Esophagus muscularis mucosa (tissue), 4 donors: Measurements from ENCODE around the gene FAM124A. TPM values are rescaled to one million over a fixed set of nuclear protein-coding genes. Genes with fewer than 3 reads are reported as not detected.
A peak's percentile ranks its signal among the peaks of the same experiment; 100 is the strongest.

ENCODE experiments used
- DNase-seq: peaks from one replicate; pipeline ENCODE4 v3.0.0-alpha.2; 2017; ENCODE audit errors: extremely low spot score
- H3K27ac ChIP-seq, 4 donors: fragments of 200-600 bp; sonication (generic); replicated peaks in 1 of 4; 1 replicate in 3 of 4; 2 replicates in 1 of 4; pipeline ENCODE4 v1.5.1; 2016 to 2019; ENCODE audit warnings: mild to moderate bottlenecking in 1 of 4
- H3K27me3 ChIP-seq, 4 donors: fragments of 200-600 bp; sonication (generic); one replicate each; pipeline versions ENCODE4 v1.5.1 to v1.6.0; 2016 to 2019
- H3K36me3 ChIP-seq, 4 donors: fragments of 200-600 bp; sonication (generic); one replicate each; pipeline ENCODE4 v1.5.1; 2016 to 2019
- H3K4me1 ChIP-seq, 4 donors: fragments of 200-600 bp; sonication (generic); one replicate each; pipeline ENCODE4 v1.5.1; 2016 to 2019
- H3K4me3 ChIP-seq, 4 donors: fragments of 200-600 bp; sonication (generic); 1 replicate in 2 of 4; 2 replicates in 2 of 4; pipeline ENCODE4 v1.5.1; 2016 to 2019; ENCODE audit warnings: mild to moderate bottlenecking in 4 of 4, moderate library complexity in 1 of 4
- H3K9me3 ChIP-seq, 4 donors: fragments of 200-600 bp; sonication (generic); 1 replicate in 3 of 4; 2 replicates in 1 of 4; pipeline ENCODE4 v1.5.1; 2016 to 2019
- EP300 ChIP-seq: sonication (generic); formaldehyde crosslinking; IDR thresholded peaks from one replicate; pipeline ENCODE4 v1.6.1; 2017; ENCODE audit warnings: antibody characterized with exemption
- POLR2A ChIP-seq: fragments of 450-650 bp; IDR thresholded peaks from one replicate; pipeline ENCODE4 v1.6.1; 2017; ENCODE audit warnings: antibody characterized with exemption, moderate library complexity, mild to moderate bottlenecking, low read depth
- POLR2AphosphoS5 ChIP-seq, 2 donors: sonication (generic); formaldehyde crosslinking; IDR thresholded peaks; one replicate each; pipeline ENCODE4 v1.6.1; 2017; ENCODE audit warnings: antibody characterized with exemption in 2 of 2
- WGBS: methylation state at CpG from one replicate; pipeline ENCODE4 v1.1.5; 2018; 5-methylcytosine and 5-hydroxymethylcytosine counted together
- intact Hi-C: fragments of 100-400 bp; cut with DNase I; formaldehyde crosslinking; loops from one replicate; pipeline ENCODE4 v1.15.1; 2023
- total RNA-seq, 4 donors: library from RNA; depleted of rRNA; stranded (reverse); fragments of >200 nt; gene quantifications; one replicate each; pipeline versions ENCODE4 v1.1.0 to v1.2.1, GENCODE V29; 2016
- TF ChIP-seq, protein P1 (sequence below), 3 experiments: fragments of 200-600 bp in 2 of 3; fragments of 450-650 bp in 1 of 3; sonication (generic) in 2 of 3; IDR thresholded peaks; one replicate each; pipeline ENCODE4 v1.5.1; 2017 to 2019; ENCODE audit warnings: antibody characterized with exemption in 3 of 3, mild to moderate bottlenecking in 2 of 3, moderate library complexity in 1 of 3

FAM124A gene
- total RNA-seq, 4 donors from 2014 or later = 17.0 to 30.3 (median 21.0) TPM

DNA sequence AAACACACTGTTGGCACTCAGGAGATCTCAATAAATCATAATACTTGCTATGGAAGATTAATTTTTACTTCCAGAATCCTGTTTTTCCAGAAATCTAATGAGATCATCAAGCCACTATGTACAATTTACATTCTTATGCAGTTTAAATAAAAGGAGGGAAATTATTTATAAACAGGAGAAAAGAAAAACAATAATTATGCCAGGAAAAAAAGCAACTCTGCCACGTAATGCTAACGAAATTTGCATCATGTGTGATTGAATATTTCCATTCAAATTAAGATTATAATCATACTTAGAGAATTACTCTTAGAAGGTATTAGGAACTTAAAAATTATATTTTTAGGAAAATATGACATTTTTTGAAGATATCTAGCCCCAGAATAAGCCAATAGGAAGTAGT is 13.0 kb downstream of the FAM124A start:
- Histone ChIP-seq H3K4me3 (no peak overlapping the region), H3K27me3 (no peaks in the 10 kb centered on the region), H3K9me3 (no peaks in the 10 kb centered on the region), H3K27ac (peak overlapping the region in 2 of 4 donors; percentile 8 to 56), H3K4me1 (peaks cover 13 to 50% (median 35%) of the 10 kb centered on the region in 4 donors), H3K36me3 (peaks cover 0 to 15% (median 4%) of the 10 kb centered on the region in 4 donors)
- no peak for TF ChIP-seq POLR2AphosphoS5 (IDR thresholded peaks at IDR 0.05)
- TF ChIP-seq, protein P1, sequence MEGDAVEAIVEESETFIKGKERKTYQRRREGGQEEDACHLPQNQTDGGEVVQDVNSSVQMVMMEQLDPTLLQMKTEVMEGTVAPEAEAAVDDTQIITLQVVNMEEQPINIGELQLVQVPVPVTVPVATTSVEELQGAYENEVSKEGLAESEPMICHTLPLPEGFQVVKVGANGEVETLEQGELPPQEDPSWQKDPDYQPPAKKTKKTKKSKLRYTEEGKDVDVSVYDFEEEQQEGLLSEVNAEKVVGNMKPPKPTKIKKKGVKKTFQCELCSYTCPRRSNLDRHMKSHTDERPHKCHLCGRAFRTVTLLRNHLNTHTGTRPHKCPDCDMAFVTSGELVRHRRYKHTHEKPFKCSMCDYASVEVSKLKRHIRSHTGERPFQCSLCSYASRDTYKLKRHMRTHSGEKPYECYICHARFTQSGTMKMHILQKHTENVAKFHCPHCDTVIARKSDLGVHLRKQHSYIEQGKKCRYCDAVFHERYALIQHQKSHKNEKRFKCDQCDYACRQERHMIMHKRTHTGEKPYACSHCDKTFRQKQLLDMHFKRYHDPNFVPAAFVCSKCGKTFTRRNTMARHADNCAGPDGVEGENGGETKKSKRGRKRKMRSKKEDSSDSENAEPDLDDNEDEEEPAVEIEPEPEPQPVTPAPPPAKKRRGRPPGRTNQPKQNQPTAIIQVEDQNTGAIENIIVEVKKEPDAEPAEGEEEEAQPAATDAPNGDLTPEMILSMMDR (IDR thresholded peaks at IDR 0.05) = no peak
- no peak for TF ChIP-seq POLR2A
- TF ChIP-seq EP300 = no peak
- DNase-seq = no peak
- intact Hi-C loops = no loop called here
- 90% methylated on average over 2 of the region's 2 CpGs for WGBS

GRCh38 chr13:51235756-51236490 is 13.7 kb downstream of the FAM124A start:
- H3K36me3 ChIP-seq = peaks cover 0 to 15% (median 4%) of the 10 kb centered on the region in 4 donors
- WGBS = 70% methylated on average over 4 of the region's 4 CpGs
- no peak for DNase-seq
- H3K4me3 ChIP-seq = no peak overlapping the region
- intact Hi-C loops = no loop called here
- H3K9me3 ChIP-seq = no peaks in the 10 kb centered on the region
- TF ChIP-seq, protein P1 (IDR thresholded peaks at IDR 0.05) = no peak
- peak overlapping the region in 3 of 4 donors; percentile 8 to 56 (median 20) for H3K27ac ChIP-seq
- H3K27me3 ChIP-seq = no peaks in the 10 kb centered on the region
- peaks cover 17 to 52% (median 37%) of the 10 kb centered on the region in 4 donors for H3K4me1 ChIP-seq

GRCh38 chr13:51236491-51236792 is 14.2 kb downstream of the FAM124A start:
- Histone ChIP-seq H3K4me3 (no peak overlapping the region), H3K36me3 (peaks cover 0 to 15% (median 4%) of the 10 kb centered on the region in 4 donors), H3K9me3 (no peaks in the 10 kb centered on the region), H3K4me1 (peaks cover 20 to 52% (median 37%) of the 10 kb centered on the region in 4 donors), H3K27ac (peak overlapping the region in 1 of 4 donors; percentile 8), H3K27me3 (no peaks in the 10 kb centered on the region)
- intact Hi-C loops = no loop called here
- DNase-seq = no peak
- 97% methylated on average over 1 of the region's 1 CpG for WGBS
- TF ChIP-seq EP300 = no peak

- Histone ChIP-seq H3K36me3 (peaks cover 0 to 9% (median 4%) of the 10 kb centered on the region in 4 donors), H3K27me3 (no peaks in the 10 kb centered on the region), H3K4me1 (peaks cover 22 to 56% (median 42%) of the 10 kb centered on the region in 4 donors), H3K4me3 (no peak overlapping the region), H3K9me3 (no peaks in the 10 kb centered on the region), H3K27ac (no peak overlapping the region)
- DNase-seq = no peak
- 79% methylated on average over 4 of the region's 4 CpGs for WGBS
- no peak for TF ChIP-seq POLR2A
- TF ChIP-seq, protein P1 (IDR thresholded peaks at IDR 0.05) = no peak
- no peak for TF ChIP-seq EP300
- no peak for TF ChIP-seq POLR2AphosphoS5 (IDR thresholded peaks at IDR 0.05)
- intact Hi-C loops = no loop called here
These were observed 15.2 kb downstream of the FAM124A start for GRCh38 chr13:51237386-51237785.

DNA sequence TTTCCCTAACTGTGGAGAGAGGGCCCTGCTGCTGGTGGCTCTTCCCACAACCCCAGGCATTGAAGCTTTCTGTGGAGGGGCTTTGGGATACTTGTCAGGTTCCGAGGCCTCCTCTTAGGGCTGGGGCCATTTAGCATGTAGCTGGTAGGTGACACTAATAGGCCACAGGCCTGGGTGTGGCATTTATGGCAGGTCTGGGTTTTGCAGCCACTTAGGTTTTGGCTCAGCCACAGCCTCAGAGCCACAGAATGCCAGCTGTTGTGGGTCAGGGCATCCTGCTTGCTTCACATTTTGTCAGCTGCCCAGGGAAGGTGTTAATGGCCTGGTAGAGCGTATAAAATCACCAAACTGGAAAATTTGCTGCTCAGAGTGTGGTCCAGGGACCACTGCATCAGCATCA is 15.7 kb downstream of the FAM124A start:
- peaks cover 27 to 61% (median 47%) of the 10 kb centered on the region in 4 donors for H3K4me1 ChIP-seq
- H3K27me3 ChIP-seq = no peaks in the 10 kb centered on the region
- H3K9me3 ChIP-seq = no peaks in the 10 kb centered on the region
- intact Hi-C loops = no loop called here
- H3K4me3 ChIP-seq = no peak overlapping the region
- no peak for TF ChIP-seq POLR2A
- peaks cover 0 to 9% (median 2%) of the 10 kb centered on the region in 4 donors for H3K36me3 ChIP-seq
- DNase-seq = no peak
- H3K27ac ChIP-seq = no peak overlapping the region
- WGBS = 100% methylated on average over 1 of the region's 2 CpGs

DNA sequence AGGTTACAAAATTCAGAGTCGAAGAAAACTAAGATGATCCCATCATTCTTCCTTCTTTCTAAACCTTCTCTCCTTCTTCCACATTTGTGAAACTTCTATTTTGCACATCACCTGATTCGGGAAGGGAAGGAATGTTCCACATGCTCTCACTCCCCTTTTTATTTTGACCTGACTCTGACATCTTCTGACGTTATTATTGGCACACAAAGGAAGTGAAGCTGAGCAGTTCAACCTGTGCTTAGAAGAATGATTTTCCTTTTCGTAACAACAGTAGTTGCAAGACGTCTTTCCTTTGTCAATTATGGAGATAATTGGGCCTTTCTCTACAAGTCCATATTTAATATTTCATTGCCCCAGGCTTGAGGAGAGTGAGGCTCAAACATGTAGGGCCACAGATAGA is 18.0 kb downstream of the FAM124A start:
- H3K27me3 ChIP-seq = no peaks in the 10 kb centered on the region
- peak overlapping the region; percentile 71 to 86 (median 77) for H3K27ac ChIP-seq
- peaks cover 28 to 81% (median 67%) of the 10 kb centered on the region in 4 donors for H3K4me1 ChIP-seq
- intact Hi-C loops = no loop called here
- H3K36me3 ChIP-seq = peaks cover 0 to 2% (median 0%) of the 10 kb centered on the region in 4 donors
- WGBS = 29% methylated on average over 5 of the region's 5 CpGs
- no peak overlapping the region for H3K4me3 ChIP-seq
- DNase-seq = no peak
- H3K9me3 ChIP-seq = no peaks in the 10 kb centered on the region
- TF ChIP-seq POLR2AphosphoS5 (IDR thresholded peaks at IDR 0.05) = peak; percentile 37 to 77
- no peak for TF ChIP-seq POLR2A
- peak; percentile 68 for TF ChIP-seq EP300
